Right lobe of liver (tissue), 4 donors: ENCODE results near the gene VGLL3.

Experiments used
- POLR2A ChIP-seq: fragments of 450-650 bp; IDR thresholded peaks from one replicate; pipeline ENCODE4 v1.6.1; 2017; ENCODE audit warnings: antibody characterized with exemption, mild to moderate bottlenecking
- TF ChIP-seq, protein P1 (sequence below), 4 donors: fragments of 200-600 bp in 3 of 4; fragments of 450-650 bp in 1 of 4; IDR thresholded peaks; one replicate each; pipeline versions ENCODE4 v1.5.1 to v1.8.0; 2016 to 2022; ENCODE audit warnings: antibody characterized with exemption in 4 of 4, mild to moderate bottlenecking in 2 of 4
- donor health status: DM: no; HTN: no; CAD: no.
- donor health status: DM: no; HTN: no; CAD: no.
- donor health status: DM: no; HTN: yes; CAD: no.

- TF ChIP-seq, protein P1, sequence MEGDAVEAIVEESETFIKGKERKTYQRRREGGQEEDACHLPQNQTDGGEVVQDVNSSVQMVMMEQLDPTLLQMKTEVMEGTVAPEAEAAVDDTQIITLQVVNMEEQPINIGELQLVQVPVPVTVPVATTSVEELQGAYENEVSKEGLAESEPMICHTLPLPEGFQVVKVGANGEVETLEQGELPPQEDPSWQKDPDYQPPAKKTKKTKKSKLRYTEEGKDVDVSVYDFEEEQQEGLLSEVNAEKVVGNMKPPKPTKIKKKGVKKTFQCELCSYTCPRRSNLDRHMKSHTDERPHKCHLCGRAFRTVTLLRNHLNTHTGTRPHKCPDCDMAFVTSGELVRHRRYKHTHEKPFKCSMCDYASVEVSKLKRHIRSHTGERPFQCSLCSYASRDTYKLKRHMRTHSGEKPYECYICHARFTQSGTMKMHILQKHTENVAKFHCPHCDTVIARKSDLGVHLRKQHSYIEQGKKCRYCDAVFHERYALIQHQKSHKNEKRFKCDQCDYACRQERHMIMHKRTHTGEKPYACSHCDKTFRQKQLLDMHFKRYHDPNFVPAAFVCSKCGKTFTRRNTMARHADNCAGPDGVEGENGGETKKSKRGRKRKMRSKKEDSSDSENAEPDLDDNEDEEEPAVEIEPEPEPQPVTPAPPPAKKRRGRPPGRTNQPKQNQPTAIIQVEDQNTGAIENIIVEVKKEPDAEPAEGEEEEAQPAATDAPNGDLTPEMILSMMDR (IDR thresholded peaks at IDR 0.05): no peak
- no peak for TF ChIP-seq POLR2A
Observed at GRCh38 chr3:86930181-86930580, 60.8 kb downstream of the VGLL3 start.
